Mucosa of descending colon (tissue), 3 donors: Measurements from ENCODE around the gene TFB1M. TPM values are rescaled to one million over a fixed set of nuclear protein-coding genes. Genes with fewer than 3 reads are reported as not detected.

Experiments used
- ATAC-seq: fragments of 200-7000 bp; cut with Tn5 transposase; one replicate; pipeline ENCODE4 v1.9.1; 2020; ENCODE audit warnings: mild to moderate bottlenecking, moderate library complexity
- DNase-seq, 3 donors: peaks; one replicate each; pipeline ENCODE4 v3.0.0-alpha.2; 2020
- H3K36me3 ChIP-seq: fragments of 200-600 bp; one replicate; pipeline ENCODE4 v1.8.0; 2021; ENCODE audit warnings: low read depth, mild to moderate bottlenecking
- H3K4me1 ChIP-seq: fragments of 200-600 bp; one replicate; pipeline ENCODE4 v1.8.0; 2021; ENCODE audit warnings: low read depth, mild to moderate bottlenecking
- H3K4me3 ChIP-seq: fragments of 200-600 bp; one replicate; pipeline ENCODE4 v1.8.0; 2021; ENCODE audit warnings: mild to moderate bottlenecking
- H3K9me3 ChIP-seq: fragments of 200-600 bp; one replicate; pipeline ENCODE4 v1.8.0; 2021; ENCODE audit warnings: mild to moderate bottlenecking
- CTCF ChIP-seq: fragments of 200-600 bp; IDR thresholded peaks from one replicate; pipeline ENCODE4 v1.8.0; 2022; ENCODE audit warnings: antibody characterized with exemption, mild to moderate bottlenecking
- intact Hi-C, 2 donors: fragments of 100-400 bp; cut with DNase I in 1 of 2; cut with micrococcal nuclease in 1 of 2; formaldehyde crosslinking; loops; one replicate each; pipeline versions ENCODE4 v1.11.0 to v1.11.1; 2022; cut with DNase I, micrococcal nuclease
- total RNA-seq, 3 donors: library from RNA; stranded (reverse); fragmentation: NEBNext Ultra II Directional in 2 of 3; extraction: Animal tissue kit (Norgen Biotek cat#: 25700) in 2 of 3; gene quantifications; one replicate each; pipeline versions ENCODE4 v1.2.1 to v1.2.4, GENCODE V29; 2021 to 2023
- donor health status: DM: no; HTN: no; CAD: no; lungs with moderate emphysema.
- donor health status: DM: no; HTN: no; CAD: no.
- donor health status: DM: no; HTN: yes; CAD: no.

TFB1M gene
- total RNA-seq, 3 donors from 2014 or later, result 23.7 to 28.3 (median 26.5) TPM

- H3K4me3 ChIP-seq, result no peak overlapping the region
- TF ChIP-seq CTCF, result no peak
- H3K36me3 ChIP-seq, result peaks cover 6% of the 10 kb centered on the region
- DNase-seq (no peak), ATAC-seq (no peak)
- no peaks in the 10 kb centered on the region for H3K9me3 ChIP-seq
- intact Hi-C loops, result loop anchor here in 1 of 2 donors (5.0 kb wide), 1 partner anchor 75 kb away; no protein-coding TSS in a partner anchor
- no peaks in the 10 kb centered on the region for H3K4me1 ChIP-seq
Observed at GRCh38 chr6:155252581-155252980, 61.7 kb downstream of the TFB1M start.

GRCh38 chr6:155250701-155251381 is 63.4 kb downstream of the TFB1M start:
- intact Hi-C loops, result loop anchor here in 1 of 2 donors (5.0 kb wide), 1 partner anchor 74 kb away; no protein-coding TSS in a partner anchor
- Histone ChIP-seq H3K4me3 (no peak overlapping the region), H3K4me1 (no peaks in the 10 kb centered on the region), H3K36me3 (no peaks in the 10 kb centered on the region), H3K9me3 (no peaks in the 10 kb centered on the region)
- no peak for DNase-seq
- no peak for TF ChIP-seq CTCF
- ATAC-seq, result no peak

GRCh38 chr6:155248008-155249001 is 66.0 kb downstream of the TFB1M start:
- Histone ChIP-seq H3K4me1 (no peaks in the 10 kb centered on the region), H3K4me3 (no peak overlapping the region), H3K36me3 (no peaks in the 10 kb centered on the region), H3K9me3 (no peaks in the 10 kb centered on the region)
- ATAC-seq (peak; percentile 65), DNase-seq (peak in 2 of 3 donors; percentile 39 to 56)
- intact Hi-C loops, result loop anchor here in 1 of 2 donors (5.0 kb wide), 1 partner anchor 71 kb away; no protein-coding TSS in a partner anchor
- TF ChIP-seq CTCF, result peak; percentile 27

- ATAC-seq, result no peak
- H3K36me3 ChIP-seq, result no peaks in the 10 kb centered on the region
- no peak for DNase-seq
Observed at GRCh38 chr6:155247618-155248007, 66.7 kb downstream of the TFB1M start.

More at GRCh38 chr6:155247618-155248007, 66.7 kb downstream of the TFB1M start:
- Histone ChIP-seq H3K4me1 (no peaks in the 10 kb centered on the region), H3K4me3 (no peak overlapping the region), H3K9me3 (no peaks in the 10 kb centered on the region)
- intact Hi-C loops, result loop anchor here in 1 of 2 donors (5.0 kb wide), 1 partner anchor 70 kb away; no protein-coding TSS in a partner anchor
- TF ChIP-seq CTCF, result no peak
